ENCODE measurements around the gene SLC25A24.
"Not testable (repeated sequence)": the region's sequence is repeated elsewhere in the genome, so short reads cannot be mapped to it uniquely, and the experiment has no call there.

- TF ChIP-seq, protein P1, sequence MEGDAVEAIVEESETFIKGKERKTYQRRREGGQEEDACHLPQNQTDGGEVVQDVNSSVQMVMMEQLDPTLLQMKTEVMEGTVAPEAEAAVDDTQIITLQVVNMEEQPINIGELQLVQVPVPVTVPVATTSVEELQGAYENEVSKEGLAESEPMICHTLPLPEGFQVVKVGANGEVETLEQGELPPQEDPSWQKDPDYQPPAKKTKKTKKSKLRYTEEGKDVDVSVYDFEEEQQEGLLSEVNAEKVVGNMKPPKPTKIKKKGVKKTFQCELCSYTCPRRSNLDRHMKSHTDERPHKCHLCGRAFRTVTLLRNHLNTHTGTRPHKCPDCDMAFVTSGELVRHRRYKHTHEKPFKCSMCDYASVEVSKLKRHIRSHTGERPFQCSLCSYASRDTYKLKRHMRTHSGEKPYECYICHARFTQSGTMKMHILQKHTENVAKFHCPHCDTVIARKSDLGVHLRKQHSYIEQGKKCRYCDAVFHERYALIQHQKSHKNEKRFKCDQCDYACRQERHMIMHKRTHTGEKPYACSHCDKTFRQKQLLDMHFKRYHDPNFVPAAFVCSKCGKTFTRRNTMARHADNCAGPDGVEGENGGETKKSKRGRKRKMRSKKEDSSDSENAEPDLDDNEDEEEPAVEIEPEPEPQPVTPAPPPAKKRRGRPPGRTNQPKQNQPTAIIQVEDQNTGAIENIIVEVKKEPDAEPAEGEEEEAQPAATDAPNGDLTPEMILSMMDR (IDR thresholded peaks at IDR 0.05): not testable (repeated sequence)
- TF ChIP-seq POLR2A (IDR thresholded peaks at IDR 0.05): not testable (repeated sequence)
These were observed 16.1 kb upstream of the SLC25A24 start for GRCh38 chr1:108216028-108216890.
